ENCODE measurements around the gene MAP4K5. TPM values are rescaled to one million over a fixed set of nuclear protein-coding genes. Genes with fewer than 3 reads are reported as not detected.

Gene MAP4K5
- total and polyA plus RNA-seq, 2 of the 13 experiments (the other 11 are each of a cell fraction or from before 2014, with no cell fraction given): 12.7 to 23.9 TPM

- 0 out of 2 replicates have a peak, but pooled peaks have one; percentile 5 for TF ChIP-seq ZNF362 (CRISPR knock-in tag; IDR thresholded peaks at IDR 0.05; ENCODE audit: borderline replicate concordance)
- TF ChIP-seq CREM (IDR thresholded peaks at IDR 0.05): no peak
- TF ChIP-seq CREM (CRISPR knock-in tag; IDR thresholded peaks at IDR 0.05): no peak
- 0 out of 2 replicates have a peak, but pooled peaks have one; percentile 24 for TF ChIP-seq ZNF431 (CRISPR knock-in tag; IDR thresholded peaks at IDR 0.05; ENCODE audit: borderline replicate concordance, low read depth)
- TF ChIP-seq ARNTL (CRISPR knock-in tag; IDR thresholded peaks at IDR 0.05): no peak
- TF ChIP-seq TCF12 (IDR thresholded peaks at IDR 0.05): no peak
- TF ChIP-seq TCF12 (CRISPR knock-in tag; IDR thresholded peaks at IDR 0.05): no peak
- no peak for TF ChIP-seq ATF2 (CRISPR knock-in tag; IDR thresholded peaks at IDR 0.05)
- TF ChIP-seq ZNF737 (CRISPR knock-in tag; IDR thresholded peaks at IDR 0.05; ENCODE audit: borderline replicate concordance): 0 out of 2 replicates have a peak, but pooled peaks have one; percentile 79
- TF ChIP-seq AGO1 (IDR thresholded peaks at IDR 0.05; ENCODE audit: low read depth, low read length, poor library complexity, severe bottlenecking): peak; percentile 68
- no peak for TF ChIP-seq ZNF280D (CRISPR knock-in tag; IDR thresholded peaks at IDR 0.05)
- TF ChIP-seq ZNF883 (CRISPR knock-in tag; IDR thresholded peaks at IDR 0.05; ENCODE audit: not compliant biosample characterization): no peak
- no peak for TF ChIP-seq ZNF75D (CRISPR knock-in tag; IDR thresholded peaks at IDR 0.05; ENCODE audit: borderline replicate concordance)
- TF ChIP-seq ZNF879 (CRISPR knock-in tag; IDR thresholded peaks at IDR 0.05): peak; percentile 75; the same call in 1 of the 2 replicates
- TF ChIP-seq TP53 (CRISPR knock-in tag; conservative IDR thresholded peaks at IDR 0.05): no peak
- TF ChIP-seq ZBTB38 (CRISPR knock-in tag; IDR thresholded peaks at IDR 0.05): peak; percentile 0; the same call in 1 of the 2 replicates
- peak; percentile 40; the same call in 1 of the 2 replicates for TF ChIP-seq DZIP1 (CRISPR knock-in tag; IDR thresholded peaks at IDR 0.05)
- TF ChIP-seq ZNF564 (CRISPR knock-in tag; IDR thresholded peaks at IDR 0.05): peak; percentile 83; the same call in 1 of the 2 replicates
- peak; percentile 28; the same call in 1 of the 2 replicates for TF ChIP-seq GATAD2A (CRISPR knock-in tag; IDR thresholded peaks at IDR 0.05)
Measured at GRCh38 chr14:50531595-50532501, 521 bp downstream of the MAP4K5 start (continued).
